ENCODE results near the gene CKS1B. TPM values are rescaled to one million over a fixed set of nuclear protein-coding genes. Genes with fewer than 3 reads are reported as not detected.

The CKS1B gene
- total RNA-seq, 1 donor from 2014 or later: 41.2 TPM

- no peak for DNase-seq (ENCODE audit: low spot score)
Measured at GRCh38 chr1:155001425-155001674, 26.9 kb downstream of the CKS1B start.

- peak; percentile 99 for DNase-seq (ENCODE audit: low spot score)
Measured at GRCh38 chr1:155001675-155002463, 27.4 kb downstream of the CKS1B start.

GRCh38 chr1:155002464-155003226 is 28.2 kb downstream of the CKS1B start, which contains the start of gene ZBTB7B:
TSS of gene ZBTB7B (plus strand) at chr1:155002802. CDS start at chr1:155014661, 11,859 bp downstream.
- DNase-seq (ENCODE audit: low spot score): no peak

- DNase-seq (ENCODE audit: low spot score): no peak
Measured at GRCh38 chr1:155003227-155003765, 28.8 kb downstream of the CKS1B start.

GRCh38 chr1:155003766-155004351 is 29.4 kb downstream of the CKS1B start:
- DNase-seq (ENCODE audit: low spot score): no peak

- DNase-seq (ENCODE audit: low spot score): no peak
Measured at GRCh38 chr1:155004352-155005075, 30.0 kb downstream of the CKS1B start.

GRCh38 chr1:155005076-155006011 is 30.9 kb downstream of the CKS1B start:
- no peak for DNase-seq (ENCODE audit: low spot score)

GRCh38 chr1:155006601-155007101 is 32.2 kb downstream of the CKS1B start:
- DNase-seq (ENCODE audit: low spot score): no peak

- DNase-seq (ENCODE audit: low spot score): no peak
Measured at GRCh38 chr1:155007251-155007828, 32.9 kb downstream of the CKS1B start.

GRCh38 chr1:155008015-155008941 is 33.8 kb downstream of the CKS1B start:
- DNase-seq (ENCODE audit: low spot score): no peak

GRCh38 chr1:155009221-155009711 is 34.8 kb downstream of the CKS1B start:
- DNase-seq (ENCODE audit: low spot score): no peak

GRCh38 chr1:155009742-155010141 is 35.3 kb downstream of the CKS1B start:
- DNase-seq (ENCODE audit: low spot score): no peak

GRCh38 chr1:155010211-155010918 is 35.9 kb downstream of the CKS1B start:
- DNase-seq (ENCODE audit: low spot score): no peak

GRCh38 chr1:155011004-155011416 is 36.5 kb downstream of the CKS1B start:
- DNase-seq (ENCODE audit: low spot score): no peak

- no peak for DNase-seq (ENCODE audit: low spot score)
Measured at GRCh38 chr1:155011437-155012025, 37.0 kb downstream of the CKS1B start.

- DNase-seq (ENCODE audit: low spot score): no peak
Measured at GRCh38 chr1:155012026-155012546, 37.6 kb downstream of the CKS1B start.

All from mesenteric fat pad (tissue), 1 donor.